Panc1 (cell line): ENCODE data around the gene TCF7. TPM values are rescaled to one million over a fixed set of nuclear protein-coding genes. Genes with fewer than 3 reads are reported as not detected.

Source experiments
- ATAC-seq: fragments of 200-7000 bp; cut with Tn5 transposase; 2 replicates; pipeline ENCODE4 v1.9.1; 2020; ENCODE audit warnings: mild to moderate bottlenecking, moderate library complexity
- BruUV-seq: library from RNA; stranded (reverse); fragments of 400-500 nt; replicated peaks from 2 replicates; lab custom pipeline; 2021; lab: Mats Ljungman, UMichigan
- CTCF ChIA-PET: fragments of 300-600 bp; sonication (Branson Sonifier 250); formaldehyde crosslinking; loops from one replicate; lab custom pipeline; 2022; ENCODE audit warnings: antibody characterized with exemption; lab: Charles Lee
- POLR2A ChIA-PET: fragments of 300-600 bp; sonication (Branson Sonifier 250); formaldehyde crosslinking; loops from one replicate; lab custom pipeline; 2022; ENCODE audit warnings: antibody characterized with exemption; lab: Charles Lee
- DNase-seq: peaks from one replicate; pipeline ENCODE4 v3.0.0-alpha.2; 2010; ENCODE audit warnings: low read depth, low spot score
- H3K27ac ChIP-seq: 2 replicates; pipeline ENCODE4 v1.5.1; 2011; ENCODE audit warnings: mild to moderate bottlenecking, low read length, inconsistent platforms
- H3K27me3 ChIP-seq: fragments of 200-500 bp; sonication (Bioruptor generic); 2 replicates; pipeline ENCODE4 v1.6.0; 2014; ENCODE audit warnings: low read length, inconsistent platforms; ENCODE audit not compliant: control insufficient read depth, insufficient read depth
- H3K36me3 ChIP-seq: fragments of 200-500 bp; sonication (Bioruptor generic); 2 replicates; pipeline ENCODE4 v1.5.1; 2014; ENCODE audit warnings: inconsistent platforms, mild to moderate bottlenecking, low read length, moderate library complexity; ENCODE audit not compliant: control insufficient read depth, insufficient read depth
- H3K4me1 ChIP-seq: 2 replicates; pipeline ENCODE4 v1.5.1; 2011; ENCODE audit warnings: inconsistent platforms, mild to moderate bottlenecking, low read length, moderate library complexity; ENCODE audit not compliant: control insufficient read depth, insufficient read depth
- H3K4me3 ChIP-seq, 2 experiments: 2 replicates each; pipeline ENCODE4 v1.5.1; 2011 to 2012; ENCODE audit warnings: low read depth in 2 of 2, low read length in 2 of 2, mild to moderate bottlenecking in 2 of 2, inconsistent platforms in 1 of 2, moderate library complexity in 1 of 2
- H3K9me3 ChIP-seq: fragments of 200-500 bp; sonication (Bioruptor generic); 2 replicates; pipeline ENCODE4 v1.5.1; 2014; ENCODE audit warnings: low read depth, mild to moderate bottlenecking, inconsistent platforms, low read length, moderate library complexity; ENCODE audit not compliant: control insufficient read depth, insufficient read depth
- POLR2AphosphoS5 ChIP-seq: IDR thresholded peaks from 2 replicates; pipeline ENCODE4 v1.6.1; 2012; ENCODE audit warnings: mild to moderate bottlenecking, low read depth, low read length, moderate library complexity
- SIN3A ChIP-seq: IDR thresholded peaks from 2 replicates; pipeline ENCODE4 v1.6.1; 2012; ENCODE audit warnings: low read depth, mild to moderate bottlenecking, low read length, moderate library complexity, borderline replicate concordance; ENCODE audit not compliant: insufficient read depth
- TCF7L2 ChIP-seq: IDR thresholded peaks from 2 replicates; pipeline ENCODE4 v1.6.1; 2011; ENCODE audit warnings: mild to moderate bottlenecking, low read depth, low read length, inconsistent platforms
- in situ Hi-C: cut with HindIII; loops from 2 replicates; pipeline ENCODE4 v1.10.0; 2016; ENCODE audit warnings: low sequenced_read_pairs, low pct_unique_long_range_greater_than_20kb
- intact Hi-C: fragments of 100-400 bp; cut with micrococcal nuclease; formaldehyde crosslinking; loops from one replicate; pipeline ENCODE4 v1.10.0; 2022; ENCODE audit not compliant: unreplicated experiment
- total RNA-seq: library from RNA; stranded (reverse); gene quantifications from one replicate; pipeline ENCODE4 v1.2.1, GENCODE V29; 2021; ENCODE audit not compliant: unreplicated experiment
- TF ChIP-seq, protein P1 (sequence below), 2 experiments: IDR thresholded peaks; 2 replicates each; pipeline ENCODE4 v1.6.1; 2011 to 2012; ENCODE audit warnings: low read depth in 2 of 2, control low read depth in 1 of 2, low read length in 1 of 2, mild to moderate bottlenecking in 1 of 2, moderate library complexity in 1 of 2; ENCODE audit not compliant: insufficient read depth in 1 of 2
- TF ChIP-seq, protein P2 (sequence below): fragments of 450-650 bp; IDR thresholded peaks from 2 replicates; pipeline ENCODE4 v1.5.1; 2017; ENCODE audit warnings: mild to moderate bottlenecking

Gene TCF7
- total RNA-seq, 1 experiment from 2014 or later: 24.0 TPM

DNA sequence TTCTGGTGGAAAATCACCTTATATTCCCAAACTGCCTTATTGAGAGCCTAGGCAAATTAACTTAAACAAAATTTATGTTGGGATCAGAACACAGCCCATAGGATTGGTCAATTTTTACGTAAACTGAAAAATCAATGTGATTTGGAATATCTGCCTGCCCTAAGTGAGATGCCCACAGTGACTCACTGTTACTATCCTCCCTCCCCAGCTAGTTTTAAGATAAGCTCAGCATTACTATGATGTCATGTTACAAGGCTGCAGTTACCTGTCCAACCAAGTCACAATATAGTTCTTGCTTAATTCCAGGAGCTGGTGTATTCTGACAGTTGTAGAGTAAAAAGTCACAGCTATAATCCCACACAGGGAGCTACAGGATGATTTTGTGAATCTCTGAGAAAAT lies 39.2 kb downstream of the TCF7 start:
- intact Hi-C loops: no loop called here
- POLR2A ChIA-PET: no interaction called here

DNA sequence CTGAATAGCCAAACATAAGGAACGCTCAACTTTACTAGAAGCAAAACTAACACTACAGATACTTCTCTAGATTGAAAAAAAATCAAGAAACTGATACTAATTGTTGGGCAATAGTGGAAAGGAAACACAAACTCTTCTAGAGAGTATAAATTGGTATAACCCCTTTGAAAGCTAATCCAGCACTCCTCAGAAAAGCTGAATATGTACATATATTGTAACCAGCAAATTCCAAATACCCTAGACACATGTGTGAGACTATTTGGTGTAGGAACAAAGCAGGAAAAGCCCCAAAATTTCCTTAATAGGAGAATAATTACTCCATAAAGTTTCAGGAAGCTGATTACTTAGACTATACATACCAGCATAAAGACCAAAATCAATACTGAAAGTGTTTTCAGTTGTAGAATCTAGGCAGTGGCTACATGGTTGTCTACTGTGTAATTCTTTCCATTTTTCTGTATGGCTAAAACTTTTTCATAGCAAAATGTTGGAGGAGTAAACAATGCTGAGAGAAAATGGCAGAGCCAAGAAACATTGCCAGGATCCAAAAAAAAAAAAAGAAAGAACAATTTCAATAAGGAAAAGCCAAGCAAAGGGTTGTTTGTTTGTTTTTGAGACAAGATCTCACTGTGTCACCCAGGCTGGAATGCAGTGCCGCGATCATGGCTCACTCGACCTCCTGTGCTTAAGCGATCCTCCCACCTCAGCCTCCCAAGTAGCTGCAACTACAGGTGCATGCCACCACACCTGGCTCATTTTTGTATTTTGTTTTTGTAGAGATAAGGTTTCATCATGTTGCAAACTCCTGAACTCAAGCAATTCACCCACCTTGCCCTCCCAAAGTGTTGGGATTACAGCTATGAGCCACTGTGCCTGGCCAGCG lies 47.3 kb downstream of the TCF7 start:
- H3K36me3 ChIP-seq: peaks cover 38% of the 10 kb centered on the region
- no peaks in the 10 kb centered on the region for H3K27me3 ChIP-seq
- intact Hi-C loops (no loop called here), in situ Hi-C loops (no loop called here)
- no peak overlapping the region for H3K4me3 ChIP-seq
- DNase-seq (no peak), ATAC-seq (no peak)
- ChIA-PET POLR2A (interaction anchor here (0.6 kb wide), 1 partner anchor 484 kb away, joined by 5 read pairs; no protein-coding TSS in a partner anchor), CTCF (no interaction called here)
- TF ChIP-seq SIN3A (no peak), TCF7L2 (no peak), POLR2AphosphoS5 (no peak)
- TF ChIP-seq, protein P1, sequence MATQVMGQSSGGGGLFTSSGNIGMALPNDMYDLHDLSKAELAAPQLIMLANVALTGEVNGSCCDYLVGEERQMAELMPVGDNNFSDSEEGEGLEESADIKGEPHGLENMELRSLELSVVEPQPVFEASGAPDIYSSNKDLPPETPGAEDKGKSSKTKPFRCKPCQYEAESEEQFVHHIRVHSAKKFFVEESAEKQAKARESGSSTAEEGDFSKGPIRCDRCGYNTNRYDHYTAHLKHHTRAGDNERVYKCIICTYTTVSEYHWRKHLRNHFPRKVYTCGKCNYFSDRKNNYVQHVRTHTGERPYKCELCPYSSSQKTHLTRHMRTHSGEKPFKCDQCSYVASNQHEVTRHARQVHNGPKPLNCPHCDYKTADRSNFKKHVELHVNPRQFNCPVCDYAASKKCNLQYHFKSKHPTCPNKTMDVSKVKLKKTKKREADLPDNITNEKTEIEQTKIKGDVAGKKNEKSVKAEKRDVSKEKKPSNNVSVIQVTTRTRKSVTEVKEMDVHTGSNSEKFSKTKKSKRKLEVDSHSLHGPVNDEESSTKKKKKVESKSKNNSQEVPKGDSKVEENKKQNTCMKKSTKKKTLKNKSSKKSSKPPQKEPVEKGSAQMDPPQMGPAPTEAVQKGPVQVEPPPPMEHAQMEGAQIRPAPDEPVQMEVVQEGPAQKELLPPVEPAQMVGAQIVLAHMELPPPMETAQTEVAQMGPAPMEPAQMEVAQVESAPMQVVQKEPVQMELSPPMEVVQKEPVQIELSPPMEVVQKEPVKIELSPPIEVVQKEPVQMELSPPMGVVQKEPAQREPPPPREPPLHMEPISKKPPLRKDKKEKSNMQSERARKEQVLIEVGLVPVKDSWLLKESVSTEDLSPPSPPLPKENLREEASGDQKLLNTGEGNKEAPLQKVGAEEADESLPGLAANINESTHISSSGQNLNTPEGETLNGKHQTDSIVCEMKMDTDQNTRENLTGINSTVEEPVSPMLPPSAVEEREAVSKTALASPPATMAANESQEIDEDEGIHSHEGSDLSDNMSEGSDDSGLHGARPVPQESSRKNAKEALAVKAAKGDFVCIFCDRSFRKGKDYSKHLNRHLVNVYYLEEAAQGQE (IDR thresholded peaks at IDR 0.05; ENCODE audit: insufficient read depth in 1 of 2, low read depth in 2 of 2, low read length in 1 of 2): no peak
- TF ChIP-seq, protein P2, sequence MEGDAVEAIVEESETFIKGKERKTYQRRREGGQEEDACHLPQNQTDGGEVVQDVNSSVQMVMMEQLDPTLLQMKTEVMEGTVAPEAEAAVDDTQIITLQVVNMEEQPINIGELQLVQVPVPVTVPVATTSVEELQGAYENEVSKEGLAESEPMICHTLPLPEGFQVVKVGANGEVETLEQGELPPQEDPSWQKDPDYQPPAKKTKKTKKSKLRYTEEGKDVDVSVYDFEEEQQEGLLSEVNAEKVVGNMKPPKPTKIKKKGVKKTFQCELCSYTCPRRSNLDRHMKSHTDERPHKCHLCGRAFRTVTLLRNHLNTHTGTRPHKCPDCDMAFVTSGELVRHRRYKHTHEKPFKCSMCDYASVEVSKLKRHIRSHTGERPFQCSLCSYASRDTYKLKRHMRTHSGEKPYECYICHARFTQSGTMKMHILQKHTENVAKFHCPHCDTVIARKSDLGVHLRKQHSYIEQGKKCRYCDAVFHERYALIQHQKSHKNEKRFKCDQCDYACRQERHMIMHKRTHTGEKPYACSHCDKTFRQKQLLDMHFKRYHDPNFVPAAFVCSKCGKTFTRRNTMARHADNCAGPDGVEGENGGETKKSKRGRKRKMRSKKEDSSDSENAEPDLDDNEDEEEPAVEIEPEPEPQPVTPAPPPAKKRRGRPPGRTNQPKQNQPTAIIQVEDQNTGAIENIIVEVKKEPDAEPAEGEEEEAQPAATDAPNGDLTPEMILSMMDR: no peak
- H3K4me1 ChIP-seq: no peaks in the 10 kb centered on the region
- peaks cover 16% of the 10 kb centered on the region for H3K9me3 ChIP-seq
- H3K27ac ChIP-seq: no peak overlapping the region
- TSS peak; percentile 5 for BruUV-seq

More for the DNA sequence above, 39.2 kb downstream of the TCF7 start:
- no peak overlapping the region for H3K4me3 ChIP-seq
- no peak overlapping the region for H3K27ac ChIP-seq
- peaks cover 35% of the 10 kb centered on the region for H3K36me3 ChIP-seq
- no TSS peak for BruUV-seq
- no peak for DNase-seq
- CTCF ChIA-PET: interaction anchor here (0.6 to 0.8 kb wide), 2 partner anchors 13 to 114 kb away, joined by 4 to 5 read pairs; no protein-coding TSS in a partner anchor
- ATAC-seq: no peak
- no peaks in the 10 kb centered on the region for H3K9me3 ChIP-seq
- TF ChIP-seq, protein P2: no peak
- TF ChIP-seq POLR2AphosphoS5 (no peak), SIN3A (no peak), TCF7L2 (no peak)
- TF ChIP-seq, protein P1 (IDR thresholded peaks at IDR 0.05; ENCODE audit: insufficient read depth in 1 of 2, low read depth in 2 of 2, low read length in 1 of 2): no peak
- in situ Hi-C loops: no loop called here
- peaks cover 3% of the 10 kb centered on the region; the same call in 1 of the 2 replicates for H3K4me1 ChIP-seq
- H3K27me3 ChIP-seq: no peaks in the 10 kb centered on the region
